ENCODE results near the gene ADGRD2.
A peak's percentile ranks its signal among the peaks of the same experiment; 100 is the strongest.

ADGRD2 gene

GRCh38 chr9:124488641-124489210, 38.5 kb downstream of the ADGRD2 start:
- Mint-ChIP-seq H3K4me1 (ENCODE audit: low read depth) (no peaks in the 10 kb centered on the region), H3K36me3 (ENCODE audit: low read depth) (no peaks in the 10 kb centered on the region), H3K4me3 (no peak overlapping the region), H3K27me3 (no peaks in the 10 kb centered on the region), H3K9me3 (no peaks in the 10 kb centered on the region), H3K27ac (no peak overlapping the region)
- DNase-seq = no peak

- Mint-ChIP-seq H3K27ac (no peak overlapping the region), H3K36me3 (ENCODE audit: low read depth) (no peaks in the 10 kb centered on the region), H3K27me3 (no peaks in the 10 kb centered on the region), H3K4me1 (ENCODE audit: low read depth) (no peaks in the 10 kb centered on the region), H3K4me3 (no peak overlapping the region), H3K9me3 (no peaks in the 10 kb centered on the region)
- no peak for DNase-seq
Measured at GRCh38 chr9:124489222-124489621, 39.0 kb downstream of the ADGRD2 start.

- H3K4me1 Mint-ChIP-seq (ENCODE audit: low read depth) = no peaks in the 10 kb centered on the region
- H3K27ac Mint-ChIP-seq = no peak overlapping the region
- no peaks in the 10 kb centered on the region for H3K36me3 Mint-ChIP-seq (ENCODE audit: low read depth)
- DNase-seq = no peak
- no peak overlapping the region for H3K4me3 Mint-ChIP-seq
- no peaks in the 10 kb centered on the region for H3K27me3 Mint-ChIP-seq
- H3K9me3 Mint-ChIP-seq = no peaks in the 10 kb centered on the region
Measured at GRCh38 chr9:124490004-124490403, 39.8 kb downstream of the ADGRD2 start.

- Mint-ChIP-seq H3K4me3 (no peak overlapping the region), H3K4me1 (ENCODE audit: low read depth) (peaks cover 10% of the 10 kb centered on the region), H3K27me3 (no peaks in the 10 kb centered on the region), H3K36me3 (ENCODE audit: low read depth) (no peaks in the 10 kb centered on the region), H3K27ac (no peak overlapping the region), H3K9me3 (no peaks in the 10 kb centered on the region)
- DNase-seq = no peak
Measured at GRCh38 chr9:124491049-124491975, 41.1 kb downstream of the ADGRD2 start.

- DNase-seq = no peak
- no peak overlapping the region for H3K27ac Mint-ChIP-seq
- no peaks in the 10 kb centered on the region for H3K27me3 Mint-ChIP-seq
- no peak overlapping the region for H3K4me3 Mint-ChIP-seq
- peaks cover 10% of the 10 kb centered on the region for H3K4me1 Mint-ChIP-seq (ENCODE audit: low read depth)
- H3K36me3 Mint-ChIP-seq (ENCODE audit: low read depth) = no peaks in the 10 kb centered on the region
- no peaks in the 10 kb centered on the region for H3K9me3 Mint-ChIP-seq
Measured at GRCh38 chr9:124492818-124493217, 42.6 kb downstream of the ADGRD2 start.

GRCh38 chr9:124493218-124493617, 43.0 kb downstream of the ADGRD2 start:
- Mint-ChIP-seq H3K36me3 (ENCODE audit: low read depth) (no peaks in the 10 kb centered on the region), H3K4me1 (ENCODE audit: low read depth) (peaks cover 10% of the 10 kb centered on the region), H3K27me3 (no peaks in the 10 kb centered on the region), H3K9me3 (no peaks in the 10 kb centered on the region), H3K27ac (no peak overlapping the region), H3K4me3 (no peak overlapping the region)
- no peak for DNase-seq

GRCh38 chr9:124493794-124494479, 43.7 kb downstream of the ADGRD2 start:
- no peak overlapping the region for H3K4me3 Mint-ChIP-seq

GRCh38 chr9:124495126-124496074, 45.1 kb downstream of the ADGRD2 start:
- peak overlapping the region; percentile 38 for H3K27ac Mint-ChIP-seq
- no peak overlapping the region for H3K4me3 Mint-ChIP-seq
- H3K27me3 Mint-ChIP-seq = peaks cover 4% of the 10 kb centered on the region
- H3K4me1 Mint-ChIP-seq (ENCODE audit: low read depth) = peaks cover 17% of the 10 kb centered on the region
- no peaks in the 10 kb centered on the region for H3K9me3 Mint-ChIP-seq
- H3K36me3 Mint-ChIP-seq (ENCODE audit: low read depth) = no peaks in the 10 kb centered on the region
- no peak for DNase-seq

More at GRCh38 chr9:124493794-124494479, 43.7 kb downstream of the ADGRD2 start:
- Mint-ChIP-seq H3K27me3 (no peaks in the 10 kb centered on the region), H3K27ac (no peak overlapping the region), H3K36me3 (ENCODE audit: low read depth) (no peaks in the 10 kb centered on the region), H3K9me3 (no peaks in the 10 kb centered on the region), H3K4me1 (ENCODE audit: low read depth) (peaks cover 10% of the 10 kb centered on the region)
- DNase-seq = no peak

- no peaks in the 10 kb centered on the region for H3K9me3 Mint-ChIP-seq
- peaks cover 4% of the 10 kb centered on the region for H3K27me3 Mint-ChIP-seq
- H3K27ac Mint-ChIP-seq = peak overlapping the region; percentile 38
- peaks cover 17% of the 10 kb centered on the region for H3K4me1 Mint-ChIP-seq (ENCODE audit: low read depth)
- H3K36me3 Mint-ChIP-seq (ENCODE audit: low read depth) = no peaks in the 10 kb centered on the region
- no peak for DNase-seq
- H3K4me3 Mint-ChIP-seq = no peak overlapping the region
Measured at GRCh38 chr9:124496075-124496449, 45.8 kb downstream of the ADGRD2 start.

- no peaks in the 10 kb centered on the region for H3K9me3 Mint-ChIP-seq
- DNase-seq = no peak
- H3K27me3 Mint-ChIP-seq = peaks cover 8% of the 10 kb centered on the region
- no peaks in the 10 kb centered on the region for H3K36me3 Mint-ChIP-seq (ENCODE audit: low read depth)
- H3K27ac Mint-ChIP-seq = no peak overlapping the region
- no peak overlapping the region for H3K4me3 Mint-ChIP-seq
- H3K4me1 Mint-ChIP-seq (ENCODE audit: low read depth) = peaks cover 17% of the 10 kb centered on the region
Measured at GRCh38 chr9:124496463-124496862, 46.2 kb downstream of the ADGRD2 start.

GRCh38 chr9:124497441-124497840, 47.2 kb downstream of the ADGRD2 start:
- H3K27me3 Mint-ChIP-seq = peaks cover 18% of the 10 kb centered on the region
- no peaks in the 10 kb centered on the region for H3K9me3 Mint-ChIP-seq
- peaks cover 17% of the 10 kb centered on the region for H3K4me1 Mint-ChIP-seq (ENCODE audit: low read depth)
- no peak for DNase-seq
- no peak overlapping the region for H3K27ac Mint-ChIP-seq
- no peak overlapping the region for H3K4me3 Mint-ChIP-seq
- H3K36me3 Mint-ChIP-seq (ENCODE audit: low read depth) = no peaks in the 10 kb centered on the region

GRCh38 chr9:124498040-124498439, 47.8 kb downstream of the ADGRD2 start:
- Mint-ChIP-seq H3K36me3 (ENCODE audit: low read depth) (no peaks in the 10 kb centered on the region), H3K27ac (no peak overlapping the region), H3K4me1 (ENCODE audit: low read depth) (peaks cover 17% of the 10 kb centered on the region), H3K27me3 (peaks cover 21% of the 10 kb centered on the region), H3K9me3 (no peaks in the 10 kb centered on the region), H3K4me3 (no peak overlapping the region)
- no peak for DNase-seq

- Mint-ChIP-seq H3K4me1 (ENCODE audit: low read depth) (peaks cover 18% of the 10 kb centered on the region), H3K4me3 (no peak overlapping the region), H3K27ac (no peak overlapping the region), H3K27me3 (peaks cover 24% of the 10 kb centered on the region), H3K36me3 (ENCODE audit: low read depth) (no peaks in the 10 kb centered on the region), H3K9me3 (no peaks in the 10 kb centered on the region)
- no peak for DNase-seq
Measured at GRCh38 chr9:124498499-124499146, 48.4 kb downstream of the ADGRD2 start.

GRCh38 chr9:124499216-124499615, 49.0 kb downstream of the ADGRD2 start:
- DNase-seq = no peak
- H3K9me3 Mint-ChIP-seq = no peaks in the 10 kb centered on the region
- no peak overlapping the region for H3K27ac Mint-ChIP-seq
- peaks cover 23% of the 10 kb centered on the region for H3K4me1 Mint-ChIP-seq (ENCODE audit: low read depth)
- peaks cover 30% of the 10 kb centered on the region for H3K27me3 Mint-ChIP-seq
- H3K4me3 Mint-ChIP-seq = no peak overlapping the region
- H3K36me3 Mint-ChIP-seq (ENCODE audit: low read depth) = no peaks in the 10 kb centered on the region
